ENCODE results near the gene HMCES. TPM values are rescaled to one million over a fixed set of nuclear protein-coding genes. Genes with fewer than 3 reads are reported as not detected.
A peak's percentile ranks its signal among the peaks of the same experiment; 100 is the strongest.

HMCES gene
- total and polyA plus RNA-seq, 2 of the 13 experiments (the other 11 are each of a cell fraction or from before 2014, with no cell fraction given) = 16.1 to 37.5 TPM

GRCh38 chr3:129249284-129250065 lies 29.2 kb upstream of the HMCES start, which contains the start of gene COPG1 (continued):
- TF ChIP-seq RERE (CRISPR knock-in tag; IDR thresholded peaks at IDR 0.05; ENCODE audit: low read depth) (no peak), SRSF1 (optimal IDR thresholded peaks at IDR 0.05; ENCODE audit: low read depth, low read length) (peak; percentile 29), ZNF30 (CRISPR knock-in tag; IDR thresholded peaks at IDR 0.05) (0 out of 2 replicates have a peak, but pooled peaks have one; percentile 51), ZNF768 (CRISPR knock-in tag; IDR thresholded peaks at IDR 0.05) (peak; percentile 60), ERF (CRISPR knock-in tag; IDR thresholded peaks at IDR 0.05) (peak; percentile 74), IKZF4 (CRISPR knock-in tag; IDR thresholded peaks at IDR 0.05; ENCODE audit: borderline replicate concordance, low read depth, not compliant biosample characterization) (no peak), ZNF761 (CRISPR knock-in tag; conservative IDR thresholded peaks at IDR 0.05) (peak; percentile 65; the same call in 1 of the 2 replicates), CENPT (CRISPR knock-in tag; IDR thresholded peaks at IDR 0.05; ENCODE audit: low read depth) (no peak), THAP11 (CRISPR knock-in tag; IDR thresholded peaks at IDR 0.05) (peak; percentile 83), SPEN (CRISPR knock-in tag; IDR thresholded peaks at IDR 0.05; ENCODE audit: low read depth) (peak; percentile 80), FOXO4 (CRISPR knock-in tag; conservative IDR thresholded peaks at IDR 0.05) (0 out of 2 replicates have a peak, but pooled peaks have one; percentile 8), ZBTB38 (CRISPR knock-in tag; IDR thresholded peaks at IDR 0.05) (peak; percentile 47), TCF7L2 (IDR thresholded peaks at IDR 0.05; ENCODE audit: low read depth, low read length) (no peak), HIC2 (CRISPR knock-in tag; IDR thresholded peaks at IDR 0.05; ENCODE audit: low read depth) (no peak; the same call in 1 of the 2 replicates), IRF1 (CRISPR knock-in tag; IDR thresholded peaks at IDR 0.05; ENCODE audit: low read depth) (0 out of 2 replicates have a peak, but pooled peaks have one; percentile 56), STAT6 (CRISPR knock-in tag; IDR thresholded peaks at IDR 0.05; ENCODE audit: borderline replicate concordance) (no peak; the same call in 1 of the 2 replicates)
